GM18505 (cell line): Measurements from ENCODE around the gene NEK6.
"Not testable (repeated sequence)": the region's sequence is repeated elsewhere in the genome, so short reads cannot be mapped to it uniquely, and the experiment has no call there.

ENCODE experiments used
- ATAC-seq: cut with Tn5 transposase; IDR thresholded peaks from one replicate; pipeline ENCODE4 v1.9.1; 2021; ENCODE audit not compliant: unreplicated experiment
- POLR2A ChIP-seq: IDR thresholded peaks from 4 replicates; pipeline ENCODE4 v1.6.1; 2011; ENCODE audit warnings: borderline replicate concordance; ENCODE audit not compliant: insufficient read depth, insufficient read length; ENCODE audit errors: extremely low read depth

Gene NEK6

GRCh38 chr9:124248066-124248465, 9.7 kb upstream of the NEK6 start:
- no peak for ATAC-seq
- TF ChIP-seq POLR2A: no peak

DNA sequence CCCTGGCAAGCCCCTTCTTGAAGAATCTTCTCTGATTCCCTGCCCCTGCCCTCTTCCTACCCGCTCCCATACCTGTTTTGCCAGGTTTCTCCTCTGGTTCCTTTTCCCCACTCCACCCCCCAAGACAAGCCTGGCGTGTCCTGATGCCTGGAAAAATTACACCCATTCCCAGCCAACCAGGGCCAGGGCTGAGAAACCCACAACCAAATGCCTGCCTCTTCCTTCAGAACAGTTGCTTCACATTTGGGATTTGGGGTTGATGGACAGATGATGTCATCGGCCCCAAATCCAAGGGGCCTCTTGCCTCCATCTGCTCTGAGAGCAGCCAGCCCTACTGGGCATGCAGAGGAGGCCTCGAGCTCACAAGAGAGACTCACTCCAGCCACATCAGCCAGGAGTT, 8.8 kb upstream of the NEK6 start:
- ATAC-seq: no peak
- no peak for TF ChIP-seq POLR2A

GRCh38 chr9:124251204-124251603, 6.5 kb upstream of the NEK6 start:
- ATAC-seq: no peak
- no peak for TF ChIP-seq POLR2A

GRCh38 chr9:124251605-124252378, 6.0 kb upstream of the NEK6 start:
- no peak for ATAC-seq
- TF ChIP-seq POLR2A: no peak

DNA sequence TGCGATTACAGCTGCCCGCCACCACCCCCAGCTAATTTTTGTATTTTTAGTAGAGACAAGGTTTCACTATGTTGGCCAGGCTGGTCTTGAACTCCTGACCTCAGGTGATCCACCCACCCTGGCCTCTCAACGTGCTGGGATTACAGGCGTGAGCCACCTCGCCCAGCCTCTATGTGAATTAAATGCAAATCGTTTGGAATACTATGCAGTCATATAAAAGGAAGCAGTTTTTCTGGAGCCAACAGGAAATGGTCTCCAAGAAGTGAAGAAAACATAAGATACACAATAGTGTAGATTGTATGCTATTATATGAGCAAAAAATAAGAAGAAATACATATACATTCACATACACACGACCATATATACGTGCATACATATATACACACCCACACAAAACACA, 4.9 kb upstream of the NEK6 start:
- not testable (repeated sequence) for ATAC-seq

DNA sequence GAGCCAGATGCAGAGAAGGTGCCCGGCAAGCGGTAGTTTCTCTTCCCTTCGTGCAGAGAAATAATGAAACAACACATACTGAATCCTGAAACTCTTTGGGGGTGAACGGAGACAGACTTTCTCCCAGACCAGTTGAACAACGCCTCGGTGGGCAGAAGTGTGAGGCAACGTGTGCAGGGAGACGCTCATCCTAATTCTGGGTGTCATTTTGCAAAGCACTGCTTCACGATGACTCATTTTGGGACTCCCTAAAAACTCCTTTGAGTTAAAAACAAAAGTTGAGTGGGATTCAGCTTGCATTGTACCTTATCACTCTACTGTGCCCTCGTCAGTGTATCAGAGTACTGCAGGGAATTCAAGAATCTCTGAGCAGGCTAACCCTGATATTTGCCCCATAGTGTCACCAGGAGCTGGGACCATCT, 3.5 kb upstream of the NEK6 start:
- ATAC-seq: peak; percentile 45
- TF ChIP-seq POLR2A: peak; percentile 25

DNA sequence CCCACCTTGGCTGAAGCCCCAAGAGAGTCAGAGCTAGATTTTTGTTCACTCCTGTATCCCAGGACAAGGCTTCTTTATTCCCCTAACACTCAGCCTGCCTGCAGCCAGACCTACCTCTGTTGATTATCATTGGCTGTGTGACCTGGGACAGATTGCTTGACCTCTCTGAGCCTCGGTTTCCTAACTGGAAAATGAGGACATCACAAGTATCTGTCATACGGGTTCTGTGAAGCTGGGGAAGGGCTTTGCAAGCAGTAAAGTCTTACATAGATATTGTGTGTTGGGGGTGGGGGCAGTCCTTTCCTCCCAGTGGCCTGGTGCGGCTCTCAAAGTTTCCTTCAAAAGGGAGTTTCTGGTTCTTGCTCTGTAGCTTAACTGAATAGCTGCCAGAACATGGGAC, 2.5 kb upstream of the NEK6 start:
- no peak for TF ChIP-seq POLR2A
- ATAC-seq: no peak

GRCh38 chr9:124256517-124257069, 1.2 kb upstream of the NEK6 start:
- TF ChIP-seq POLR2A: no peak
- no peak for ATAC-seq

DNA sequence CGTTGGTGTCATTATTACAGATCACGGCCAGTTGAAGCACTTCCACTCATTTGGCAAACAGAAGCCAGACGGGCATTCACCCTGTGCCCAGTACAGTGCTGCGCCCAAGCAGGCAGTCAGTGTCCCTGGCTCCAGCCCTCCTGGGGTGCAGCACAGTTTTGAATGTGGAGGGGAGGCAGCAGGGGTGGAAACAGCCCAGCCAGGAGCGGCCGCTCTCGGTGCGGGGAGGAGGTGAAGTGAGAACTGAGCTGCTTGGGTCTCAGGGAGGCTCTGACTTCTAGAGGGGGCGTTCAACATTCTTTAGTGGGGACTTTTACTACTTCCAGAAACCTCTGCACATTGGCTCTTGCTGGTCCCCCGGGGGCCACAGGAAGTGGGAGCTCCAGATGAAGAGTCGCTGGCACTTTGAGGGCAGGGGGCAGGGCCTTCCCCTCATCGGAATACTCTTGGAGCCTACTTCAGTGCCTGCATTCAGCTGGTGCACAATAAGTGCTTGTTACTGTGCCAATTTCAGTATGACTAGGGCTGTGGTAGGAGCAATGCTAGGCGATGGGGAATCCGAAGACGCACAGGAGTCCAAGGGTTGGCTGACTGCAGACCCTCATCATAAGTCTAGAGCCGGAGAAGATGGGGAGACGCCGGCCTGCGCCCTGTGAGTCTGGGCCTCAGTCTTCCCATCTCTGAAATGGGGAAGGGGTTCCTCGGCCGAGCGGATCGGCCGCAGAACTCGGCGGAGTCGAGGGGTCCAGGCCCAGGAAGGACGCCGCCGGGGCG, 492 bp upstream of the NEK6 start:
- peak; percentile 4 for ATAC-seq
- TF ChIP-seq POLR2A: peak; percentile 38

GRCh38 chr9:124258607-124259157, 933 bp downstream of the NEK6 start:
- TF ChIP-seq POLR2A: no peak
- ATAC-seq: no peak

GRCh38 chr9:124259158-124259808, 1.5 kb downstream of the NEK6 start:
- ATAC-seq: no peak
- TF ChIP-seq POLR2A: no peak

DNA sequence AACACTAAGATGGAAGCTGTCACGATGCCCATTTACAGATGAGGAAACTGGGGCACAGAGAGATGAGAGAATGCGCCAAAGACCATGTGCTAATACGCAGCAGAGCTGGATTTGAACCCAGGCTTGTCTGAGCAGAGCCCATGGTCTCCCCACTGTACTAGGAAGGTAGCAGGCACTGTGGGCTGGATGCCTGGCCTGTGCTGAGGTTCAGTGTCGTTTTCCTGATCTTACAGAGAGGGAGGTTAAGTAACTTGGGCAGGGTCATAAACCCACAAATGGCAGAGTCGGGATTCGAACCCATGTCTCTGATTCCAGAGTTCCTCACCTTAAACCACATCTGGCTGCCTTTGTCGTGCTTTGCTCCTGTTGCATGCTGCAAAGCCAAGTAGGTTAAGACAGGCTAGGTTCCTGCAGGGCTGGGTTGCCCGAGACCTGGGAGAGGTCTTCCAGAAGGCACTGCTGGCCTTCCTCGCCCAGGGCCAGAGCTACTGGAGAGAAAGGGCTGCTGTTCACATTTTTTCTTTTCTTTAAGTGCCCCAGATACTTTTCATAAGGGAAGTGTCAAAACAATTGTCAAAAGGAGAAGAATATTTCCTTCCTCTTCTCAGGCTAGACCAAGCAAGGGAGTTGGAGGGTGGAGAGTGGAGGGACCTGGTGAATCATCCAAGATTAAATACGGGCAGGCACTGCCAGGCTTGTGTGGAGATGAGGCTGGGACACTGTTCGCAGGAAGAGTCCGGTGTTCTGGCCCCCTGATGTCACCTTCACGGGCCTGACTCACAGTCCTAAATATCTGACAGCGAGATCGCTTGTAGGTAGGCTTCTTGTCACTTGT, 3.2 kb downstream of the NEK6 start:
- no peak for ATAC-seq
- no peak for TF ChIP-seq POLR2A

GRCh38 chr9:124261736-124262648, 4.2 kb downstream of the NEK6 start:
- peak; percentile 27 for TF ChIP-seq POLR2A
- no peak for ATAC-seq
